GM12801 (cell line): ENCODE data around the gene DMPK.

Source experiments
- TF ChIP-seq, protein P1 (sequence below): IDR thresholded peaks from one replicate; pipeline ENCODE4 v1.5.1; 2011; ENCODE audit warnings: control low read depth; ENCODE audit not compliant: insufficient read length; ENCODE audit errors: extremely low read depth

The DMPK gene

GRCh38 chr19:45764945-45765701 lies 17.2 kb downstream of the DMPK start:
- TF ChIP-seq, protein P1, sequence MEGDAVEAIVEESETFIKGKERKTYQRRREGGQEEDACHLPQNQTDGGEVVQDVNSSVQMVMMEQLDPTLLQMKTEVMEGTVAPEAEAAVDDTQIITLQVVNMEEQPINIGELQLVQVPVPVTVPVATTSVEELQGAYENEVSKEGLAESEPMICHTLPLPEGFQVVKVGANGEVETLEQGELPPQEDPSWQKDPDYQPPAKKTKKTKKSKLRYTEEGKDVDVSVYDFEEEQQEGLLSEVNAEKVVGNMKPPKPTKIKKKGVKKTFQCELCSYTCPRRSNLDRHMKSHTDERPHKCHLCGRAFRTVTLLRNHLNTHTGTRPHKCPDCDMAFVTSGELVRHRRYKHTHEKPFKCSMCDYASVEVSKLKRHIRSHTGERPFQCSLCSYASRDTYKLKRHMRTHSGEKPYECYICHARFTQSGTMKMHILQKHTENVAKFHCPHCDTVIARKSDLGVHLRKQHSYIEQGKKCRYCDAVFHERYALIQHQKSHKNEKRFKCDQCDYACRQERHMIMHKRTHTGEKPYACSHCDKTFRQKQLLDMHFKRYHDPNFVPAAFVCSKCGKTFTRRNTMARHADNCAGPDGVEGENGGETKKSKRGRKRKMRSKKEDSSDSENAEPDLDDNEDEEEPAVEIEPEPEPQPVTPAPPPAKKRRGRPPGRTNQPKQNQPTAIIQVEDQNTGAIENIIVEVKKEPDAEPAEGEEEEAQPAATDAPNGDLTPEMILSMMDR: no peak

DNA sequence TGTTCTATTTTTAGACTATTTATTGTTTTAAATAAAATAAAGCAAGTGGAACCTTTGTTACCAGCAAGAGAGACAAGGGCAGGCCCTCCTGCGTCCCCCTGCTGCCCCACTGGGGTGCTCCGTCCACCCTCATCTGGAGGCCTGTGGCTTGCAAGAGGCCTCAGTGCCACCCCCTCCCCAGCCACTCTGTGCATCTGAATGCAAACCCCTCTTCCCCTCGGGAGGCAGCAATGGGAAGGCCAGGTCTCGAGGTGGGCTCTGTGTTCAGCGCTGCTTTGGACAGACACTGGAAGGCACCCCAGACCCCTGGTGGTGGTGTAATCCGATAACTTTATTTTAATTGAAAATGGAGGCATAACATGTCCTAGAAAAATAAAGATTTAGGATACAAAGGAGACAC lies 17.8 kb downstream of the DMPK start:
- TF ChIP-seq, protein P1: no peak

DNA sequence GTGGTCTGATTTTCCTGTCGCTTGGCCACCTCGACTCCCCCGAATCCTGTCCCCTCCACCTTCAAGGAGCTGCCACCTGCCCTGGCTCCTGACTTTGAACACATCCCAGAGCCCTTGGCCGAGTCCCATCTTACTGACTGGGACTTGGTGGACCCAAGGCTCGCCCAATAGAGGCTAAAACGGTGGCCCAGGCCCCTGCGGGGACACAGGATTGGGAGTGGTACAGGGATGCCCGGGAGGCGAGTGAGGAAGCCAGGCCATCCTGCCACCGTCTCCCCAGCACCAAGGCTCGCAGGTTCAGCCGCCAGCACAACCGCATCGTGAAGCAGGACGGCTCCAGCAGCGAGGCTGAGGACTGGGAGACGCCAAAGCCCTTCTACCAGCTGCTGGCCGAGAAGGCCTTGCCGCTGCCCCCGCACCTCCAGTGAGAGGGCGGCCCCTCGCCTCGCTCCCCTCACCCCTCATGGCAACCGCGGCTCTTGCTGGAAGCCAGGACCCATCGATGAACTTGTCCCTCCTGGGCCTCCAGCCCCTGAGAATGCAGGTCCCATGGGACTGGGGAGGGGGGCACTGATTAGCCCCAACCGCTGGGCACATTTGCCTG lies 18.5 kb downstream of the DMPK start:
- TF ChIP-seq, protein P1: no peak

- TF ChIP-seq, protein P1: no peak
Measured at GRCh38 chr19:45762870-45763631, 19.2 kb downstream of the DMPK start.

DNA sequence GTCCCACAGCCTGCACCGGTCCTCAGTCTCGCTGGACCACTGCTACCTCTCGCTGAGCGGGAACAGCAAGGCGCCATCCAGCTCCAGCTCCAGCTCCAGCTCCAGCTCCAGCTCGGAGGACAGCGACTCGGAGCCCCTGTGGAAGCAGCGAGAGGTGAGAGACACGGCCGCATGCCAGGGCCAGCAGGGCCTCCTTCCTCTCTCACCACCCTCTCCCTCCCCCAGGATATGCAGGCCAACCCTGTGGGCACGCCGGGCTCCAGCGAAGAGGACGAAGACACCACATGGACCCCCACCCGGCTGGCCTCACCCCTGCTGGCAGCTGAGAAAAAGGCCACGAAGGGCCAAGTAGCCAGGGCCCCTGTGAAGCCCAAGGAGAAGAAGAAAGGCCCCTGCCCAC lies 20.6 kb downstream of the DMPK start:
- TF ChIP-seq, protein P1: no peak

GRCh38 chr19:45758921-45759320 lies 23.4 kb downstream of the DMPK start:
- TF ChIP-seq, protein P1: no peak

- TF ChIP-seq, protein P1: no peak
Measured at GRCh38 chr19:45757695-45758094, 24.6 kb downstream of the DMPK start.
